Liver (tissue), 9 donors: ENCODE results near the gene CELF4. TPM values are rescaled to one million over a fixed set of nuclear protein-coding genes. Genes with fewer than 3 reads are reported as not detected.

Experiments
- DNase-seq: peaks from one replicate; pipeline ENCODE4 v3.0.0-alpha.2; 2017; ENCODE audit warnings: low spot score
- H3K27ac ChIP-seq, 2 donors: one replicate each; pipeline ENCODE4 v1.7.0; 2013; ENCODE audit warnings: inconsistent platforms in 2 of 2, low read length in 2 of 2, control low read depth in 1 of 2, low read depth in 1 of 2, mild to moderate bottlenecking in 1 of 2
- H3K27me3 ChIP-seq, 4 donors: one replicate each; pipeline versions ENCODE4 v1.6.1 to v1.7.0; 2013; ENCODE audit warnings: low read length in 3 of 4, inconsistent platforms in 1 of 4, mild to moderate bottlenecking in 1 of 4, moderate library complexity in 1 of 4; ENCODE audit not compliant: control insufficient read depth in 4 of 4, insufficient read depth in 4 of 4
- H3K36me3 ChIP-seq, 4 donors: one replicate each; pipeline versions ENCODE4 v1.6.1 to v1.7.0; 2013; ENCODE audit warnings: low read length in 3 of 4, mild to moderate bottlenecking in 3 of 4, low read depth in 1 of 4, moderate library complexity in 1 of 4; ENCODE audit not compliant: control insufficient read depth in 4 of 4, insufficient read depth in 3 of 4
- H3K4me1 ChIP-seq, 4 donors: one replicate each; pipeline versions ENCODE4 v1.6.1 to v1.7.0; 2013; ENCODE audit warnings: low read length in 3 of 4, mild to moderate bottlenecking in 3 of 4, moderate library complexity in 1 of 4; ENCODE audit not compliant: control insufficient read depth in 4 of 4, insufficient read depth in 4 of 4
- H3K4me3 ChIP-seq, 3 donors: one replicate each; pipeline versions ENCODE4 v1.6.1 to v1.7.0; 2013; ENCODE audit warnings: low read length in 3 of 3, control low read depth in 1 of 3, low read depth in 1 of 3, mild to moderate bottlenecking in 1 of 3
- H3K9ac ChIP-seq, 2 donors: one replicate each; pipeline ENCODE4 v1.7.0; 2013; ENCODE audit warnings: low read length in 2 of 2, mild to moderate bottlenecking in 2 of 2, moderate library complexity in 2 of 2, control low read depth in 1 of 2, low read depth in 1 of 2
- H3K9me3 ChIP-seq, 4 donors: one replicate each; pipeline versions ENCODE4 v1.6.1 to v1.7.0; 2013; ENCODE audit warnings: low read length in 3 of 4; ENCODE audit not compliant: control insufficient read depth in 4 of 4
- EGR1 ChIP-seq, 2 donors: IDR thresholded peaks; 2 replicates each; pipeline ENCODE4 v1.6.1; 2016 to 2018; ENCODE audit warnings: antibody characterized with exemption in 2 of 2, low read depth in 2 of 2
- FOXA1 ChIP-seq: IDR thresholded peaks from 2 replicates; pipeline ENCODE4 v1.6.1; 2016; ENCODE audit warnings: antibody characterized with exemption
- GABPA ChIP-seq, 2 donors: IDR thresholded peaks in 1 of 2; conservative IDR thresholded peaks in 1 of 2; 2 replicates each; pipeline ENCODE4 v1.6.1; 2016; ENCODE audit warnings: antibody characterized with exemption in 2 of 2, mild to moderate bottlenecking in 1 of 2, moderate library complexity in 1 of 2
- HNF4A ChIP-seq, 2 donors: conservative IDR thresholded peaks; 2 replicates each; pipeline ENCODE4 v1.6.1; 2016; ENCODE audit warnings: antibody characterized with exemption in 2 of 2, mild to moderate bottlenecking in 2 of 2
- HNF4G ChIP-seq: IDR thresholded peaks from 2 replicates; pipeline ENCODE4 v1.6.1; 2016; ENCODE audit warnings: antibody characterized with exemption
- JUND ChIP-seq, 2 donors: IDR thresholded peaks; 2 replicates each; pipeline ENCODE4 v1.6.1; 2016; ENCODE audit warnings: antibody characterized with exemption in 2 of 2
- NR2F2 ChIP-seq: IDR thresholded peaks from 2 replicates; pipeline ENCODE4 v1.6.1; 2016; ENCODE audit warnings: antibody characterized with exemption
- RAD21 ChIP-seq, 2 donors: IDR thresholded peaks; 2 replicates each; pipeline ENCODE4 v1.6.1; 2016; ENCODE audit warnings: antibody characterized with exemption in 2 of 2, mild to moderate bottlenecking in 2 of 2
- RXRA ChIP-seq, 2 donors: IDR thresholded peaks; 2 replicates each; pipeline ENCODE4 v1.6.1; 2017 to 2018; ENCODE audit warnings: antibody characterized with exemption in 2 of 2, mild to moderate bottlenecking in 1 of 2
- TAF1 ChIP-seq: conservative IDR thresholded peaks from 2 replicates; pipeline ENCODE4 v1.6.1; 2016; ENCODE audit warnings: antibody characterized with exemption, mild to moderate bottlenecking
- YY1 ChIP-seq: IDR thresholded peaks from 2 replicates; pipeline ENCODE4 v1.6.1; 2016; ENCODE audit warnings: antibody characterized with exemption, mild to moderate bottlenecking
- WGBS: extraction: QIAGEN DNeasy Blood & Tissue Kit; methylation state at CpG from one replicate; pipeline ENCODE4 v1.1.7; 2013; 5-methylcytosine and 5-hydroxymethylcytosine counted together
- polyA plus RNA-seq, 2 donors: library from polyadenylated mRNA; stranded (reverse) in 1 of 2; unstranded in 1 of 2; fragments of 200-250 nt in 1 of 2; fragments of >200 nt in 1 of 2; fragmentation: Nextera tagmentation in 1 of 2; extraction: Ambion mirVana in 1 of 2; gene quantifications; one replicate each; pipeline versions ENCODE4 v1.2.1 to v1.2.3, GENCODE V29; 2013 to 2015
- total RNA-seq, 2 donors: library from RNA; depleted of rRNA; stranded (reverse); fragments of >200 nt; gene quantifications; one replicate each; pipeline ENCODE4 v1.2.3, GENCODE V29; 2014
- TF ChIP-seq, protein P1 (sequence below): IDR thresholded peaks from 2 replicates; pipeline ENCODE4 v1.6.1; 2016; ENCODE audit warnings: antibody characterized with exemption
- TF ChIP-seq, protein P2 (sequence below): IDR thresholded peaks from 2 replicates; pipeline ENCODE4 v1.6.1; 2016; ENCODE audit warnings: antibody characterized with exemption
- TF ChIP-seq, protein P3 (sequence below): IDR thresholded peaks from 2 replicates; pipeline ENCODE4 v1.6.1; 2016; ENCODE audit warnings: antibody characterized with exemption, mild to moderate bottlenecking
- TF ChIP-seq, protein P4 (sequence below): IDR thresholded peaks from 2 replicates; pipeline ENCODE4 v1.6.1; 2016; ENCODE audit warnings: antibody characterized with exemption
- TF ChIP-seq, protein P5 (sequence below): fragments of 150-350 bp; IDR thresholded peaks from 2 replicates; pipeline ENCODE4 v1.5.1; 2017; ENCODE audit warnings: improper control_type of control experiment, low read depth, low read length; ENCODE audit not compliant: missing input control
- donor health status: healthy.
- donor health status: healthy.
- donor health status: healthy.
- donor health status: healthy.
- donor health status: healthy.

The CELF4 gene
- total and polyA plus RNA-seq, 4 donors, result 0.08 to 0.28 (median 0.21) TPM; not detected in 1

DNA sequence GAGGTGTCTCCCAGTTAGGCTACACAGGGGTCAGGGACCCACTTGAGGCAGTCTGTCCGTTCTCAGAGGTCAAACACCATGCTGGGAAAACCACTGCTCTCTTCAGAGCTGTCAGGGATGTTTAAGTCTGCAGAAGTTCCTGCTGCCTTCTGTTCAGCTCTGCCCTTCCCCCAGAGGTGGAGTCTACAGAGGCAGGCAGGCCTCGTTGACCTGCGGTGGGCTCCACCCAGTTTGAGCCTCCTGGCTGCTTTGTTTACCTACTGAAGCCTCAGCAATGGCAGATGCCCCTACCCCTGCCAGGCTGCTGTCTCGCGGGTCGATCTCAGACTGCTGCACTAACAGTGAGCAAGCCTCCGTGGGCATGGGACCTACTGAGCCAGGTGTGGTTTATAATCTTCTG, 346.3 kb downstream of the CELF4 start:
- Histone ChIP-seq H3K4me1 (no peaks in the 10 kb centered on the region), H3K9ac (no peak overlapping the region), H3K9me3 (no peaks in the 10 kb centered on the region), H3K27me3 (no peaks in the 10 kb centered on the region), H3K4me3 (no peak overlapping the region), H3K36me3 (peaks cover 0 to 2% (median 0%) of the 10 kb centered on the region in 4 donors), H3K27ac (no peak overlapping the region)
- DNase-seq, result no peak
- WGBS, result 77% methylated on average over 7 of the region's 7 CpGs
- TF ChIP-seq, protein P1, sequence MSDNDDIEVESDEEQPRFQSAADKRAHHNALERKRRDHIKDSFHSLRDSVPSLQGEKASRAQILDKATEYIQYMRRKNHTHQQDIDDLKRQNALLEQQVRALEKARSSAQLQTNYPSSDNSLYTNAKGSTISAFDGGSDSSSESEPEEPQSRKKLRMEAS, result no peak
- TF ChIP-seq RXRA (IDR thresholded peaks at IDR 0.05), result no peak
- TF ChIP-seq, protein P2, sequence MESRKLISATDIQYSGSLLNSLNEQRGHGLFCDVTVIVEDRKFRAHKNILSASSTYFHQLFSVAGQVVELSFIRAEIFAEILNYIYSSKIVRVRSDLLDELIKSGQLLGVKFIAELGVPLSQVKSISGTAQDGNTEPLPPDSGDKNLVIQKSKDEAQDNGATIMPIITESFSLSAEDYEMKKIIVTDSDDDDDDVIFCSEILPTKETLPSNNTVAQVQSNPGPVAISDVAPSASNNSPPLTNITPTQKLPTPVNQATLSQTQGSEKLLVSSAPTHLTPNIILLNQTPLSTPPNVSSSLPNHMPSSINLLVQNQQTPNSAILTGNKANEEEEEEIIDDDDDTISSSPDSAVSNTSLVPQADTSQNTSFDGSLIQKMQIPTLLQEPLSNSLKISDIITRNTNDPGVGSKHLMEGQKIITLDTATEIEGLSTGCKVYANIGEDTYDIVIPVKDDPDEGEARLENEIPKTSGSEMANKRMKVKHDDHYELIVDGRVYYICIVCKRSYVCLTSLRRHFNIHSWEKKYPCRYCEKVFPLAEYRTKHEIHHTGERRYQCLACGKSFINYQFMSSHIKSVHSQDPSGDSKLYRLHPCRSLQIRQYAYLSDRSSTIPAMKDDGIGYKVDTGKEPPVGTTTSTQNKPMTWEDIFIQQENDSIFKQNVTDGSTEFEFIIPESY, result no peak
- no peak for TF ChIP-seq TAF1
- TF ChIP-seq YY1, result no peak
- TF ChIP-seq RAD21 (IDR thresholded peaks at IDR 0.05), result no peak
- no peak for TF ChIP-seq EGR1 (IDR thresholded peaks at IDR 0.05; ENCODE audit: low read depth in 2 of 2)
- TF ChIP-seq, protein P3, sequence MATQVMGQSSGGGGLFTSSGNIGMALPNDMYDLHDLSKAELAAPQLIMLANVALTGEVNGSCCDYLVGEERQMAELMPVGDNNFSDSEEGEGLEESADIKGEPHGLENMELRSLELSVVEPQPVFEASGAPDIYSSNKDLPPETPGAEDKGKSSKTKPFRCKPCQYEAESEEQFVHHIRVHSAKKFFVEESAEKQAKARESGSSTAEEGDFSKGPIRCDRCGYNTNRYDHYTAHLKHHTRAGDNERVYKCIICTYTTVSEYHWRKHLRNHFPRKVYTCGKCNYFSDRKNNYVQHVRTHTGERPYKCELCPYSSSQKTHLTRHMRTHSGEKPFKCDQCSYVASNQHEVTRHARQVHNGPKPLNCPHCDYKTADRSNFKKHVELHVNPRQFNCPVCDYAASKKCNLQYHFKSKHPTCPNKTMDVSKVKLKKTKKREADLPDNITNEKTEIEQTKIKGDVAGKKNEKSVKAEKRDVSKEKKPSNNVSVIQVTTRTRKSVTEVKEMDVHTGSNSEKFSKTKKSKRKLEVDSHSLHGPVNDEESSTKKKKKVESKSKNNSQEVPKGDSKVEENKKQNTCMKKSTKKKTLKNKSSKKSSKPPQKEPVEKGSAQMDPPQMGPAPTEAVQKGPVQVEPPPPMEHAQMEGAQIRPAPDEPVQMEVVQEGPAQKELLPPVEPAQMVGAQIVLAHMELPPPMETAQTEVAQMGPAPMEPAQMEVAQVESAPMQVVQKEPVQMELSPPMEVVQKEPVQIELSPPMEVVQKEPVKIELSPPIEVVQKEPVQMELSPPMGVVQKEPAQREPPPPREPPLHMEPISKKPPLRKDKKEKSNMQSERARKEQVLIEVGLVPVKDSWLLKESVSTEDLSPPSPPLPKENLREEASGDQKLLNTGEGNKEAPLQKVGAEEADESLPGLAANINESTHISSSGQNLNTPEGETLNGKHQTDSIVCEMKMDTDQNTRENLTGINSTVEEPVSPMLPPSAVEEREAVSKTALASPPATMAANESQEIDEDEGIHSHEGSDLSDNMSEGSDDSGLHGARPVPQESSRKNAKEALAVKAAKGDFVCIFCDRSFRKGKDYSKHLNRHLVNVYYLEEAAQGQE, result no peak
- TF ChIP-seq HNF4G, result no peak
- no peak for TF ChIP-seq FOXA1
- TF ChIP-seq GABPA (IDR thresholded peaks at IDR 0.05 in 1 of 2, conservative IDR thresholded peaks at IDR 0.05 in 1 of 2), result no peak
- TF ChIP-seq, protein P4, sequence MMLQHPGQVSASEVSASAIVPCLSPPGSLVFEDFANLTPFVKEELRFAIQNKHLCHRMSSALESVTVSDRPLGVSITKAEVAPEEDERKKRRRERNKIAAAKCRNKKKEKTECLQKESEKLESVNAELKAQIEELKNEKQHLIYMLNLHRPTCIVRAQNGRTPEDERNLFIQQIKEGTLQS, result no peak
- TF ChIP-seq, protein P5, sequence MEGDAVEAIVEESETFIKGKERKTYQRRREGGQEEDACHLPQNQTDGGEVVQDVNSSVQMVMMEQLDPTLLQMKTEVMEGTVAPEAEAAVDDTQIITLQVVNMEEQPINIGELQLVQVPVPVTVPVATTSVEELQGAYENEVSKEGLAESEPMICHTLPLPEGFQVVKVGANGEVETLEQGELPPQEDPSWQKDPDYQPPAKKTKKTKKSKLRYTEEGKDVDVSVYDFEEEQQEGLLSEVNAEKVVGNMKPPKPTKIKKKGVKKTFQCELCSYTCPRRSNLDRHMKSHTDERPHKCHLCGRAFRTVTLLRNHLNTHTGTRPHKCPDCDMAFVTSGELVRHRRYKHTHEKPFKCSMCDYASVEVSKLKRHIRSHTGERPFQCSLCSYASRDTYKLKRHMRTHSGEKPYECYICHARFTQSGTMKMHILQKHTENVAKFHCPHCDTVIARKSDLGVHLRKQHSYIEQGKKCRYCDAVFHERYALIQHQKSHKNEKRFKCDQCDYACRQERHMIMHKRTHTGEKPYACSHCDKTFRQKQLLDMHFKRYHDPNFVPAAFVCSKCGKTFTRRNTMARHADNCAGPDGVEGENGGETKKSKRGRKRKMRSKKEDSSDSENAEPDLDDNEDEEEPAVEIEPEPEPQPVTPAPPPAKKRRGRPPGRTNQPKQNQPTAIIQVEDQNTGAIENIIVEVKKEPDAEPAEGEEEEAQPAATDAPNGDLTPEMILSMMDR, result no peak

DNA sequence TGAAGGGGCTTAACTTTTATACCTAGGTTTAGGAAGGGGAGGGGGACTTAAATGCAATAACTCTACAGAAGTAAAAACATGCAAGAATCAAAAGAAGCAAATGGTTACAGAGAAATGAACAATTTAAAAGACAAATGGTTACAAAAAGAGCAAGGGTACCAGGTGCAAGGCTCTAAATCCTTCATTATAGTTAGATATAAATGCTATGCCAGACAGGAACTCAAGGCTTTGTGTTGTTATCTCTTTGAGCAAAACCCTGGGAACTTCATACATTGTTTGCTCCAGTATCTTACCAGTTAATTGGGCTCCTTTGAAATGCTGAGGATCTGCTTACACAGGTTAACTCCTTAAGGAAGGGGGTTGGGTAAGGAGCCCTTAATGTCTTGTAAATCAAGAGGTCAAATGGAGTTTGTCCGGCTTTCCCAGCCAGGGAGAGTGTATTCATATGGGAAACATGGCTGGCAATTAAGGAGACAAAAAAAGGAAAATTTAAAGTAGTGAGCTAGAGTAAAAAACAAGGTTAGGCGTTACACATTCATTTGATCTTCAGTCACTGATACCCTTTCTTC, 347.5 kb downstream of the CELF4 start:
- H3K4me3 ChIP-seq, result no peak overlapping the region
- no peaks in the 10 kb centered on the region for H3K27me3 ChIP-seq
- H3K4me1 ChIP-seq, result no peaks in the 10 kb centered on the region
- 54% methylated on average over 2 of the region's 2 CpGs for WGBS
- no peak overlapping the region for H3K27ac ChIP-seq
- no peak overlapping the region for H3K9ac ChIP-seq
- H3K36me3 ChIP-seq, result peaks cover 0 to 2% (median 0%) of the 10 kb centered on the region in 4 donors
- H3K9me3 ChIP-seq, result no peaks in the 10 kb centered on the region
- no peak for DNase-seq
- TF ChIP-seq, protein P5, result no peak
- TF ChIP-seq, protein P2, result no peak
- TF ChIP-seq, protein P4, result no peak
- TF ChIP-seq HNF4G (no peak), NR2F2 (no peak), EGR1 (IDR thresholded peaks at IDR 0.05; ENCODE audit: low read depth in 2 of 2) (no peak), YY1 (no peak), JUND (IDR thresholded peaks at IDR 0.05) (no peak), HNF4A (conservative IDR thresholded peaks at IDR 0.05) (no peak)
- TF ChIP-seq, protein P1, result no peak
